Karpas-422 (cell line): ENCODE data around the gene SCUBE1. TPM values are rescaled to one million over a fixed set of nuclear protein-coding genes. Genes with fewer than 3 reads are reported as not detected.

Experiments used
- DNase-seq: peaks from one replicate; pipeline ENCODE4 v3.0.0-alpha.2; 2015
- H2AFZ ChIP-seq: fragments of 200-600 bp; sonication (generic); 2 replicates; pipeline ENCODE4 v1.6.1; 2014; ENCODE audit warnings: antibody characterized with exemption, low read length, mixed read lengths
- H3K27ac ChIP-seq: fragments of 200-600 bp; sonication (generic); 2 replicates; pipeline ENCODE4 v1.5.1; 2014; ENCODE audit warnings: mild to moderate bottlenecking, low read length, moderate library complexity
- H3K27me3 ChIP-seq: fragments of 200-600 bp; sonication (generic); 2 replicates; pipeline ENCODE4 v1.6.1; 2014; ENCODE audit warnings: low read length, mixed read lengths
- H3K36me3 ChIP-seq: fragments of 200-600 bp; sonication (generic); 2 replicates; pipeline ENCODE4 v1.6.1; 2014; ENCODE audit warnings: low read length, mixed read lengths; ENCODE audit not compliant: insufficient read depth
- H3K4me1 ChIP-seq: fragments of 200-600 bp; sonication (generic); 2 replicates; pipeline ENCODE4 v1.6.1; 2014; ENCODE audit warnings: mild to moderate bottlenecking, low read length, mixed read lengths
- H3K4me2 ChIP-seq: fragments of 200-600 bp; sonication (generic); 2 replicates; pipeline ENCODE4 v1.6.1; 2014; ENCODE audit warnings: low read length, low read depth, mild to moderate bottlenecking; ENCODE audit not compliant: poor library complexity, severe bottlenecking
- H3K4me3 ChIP-seq: fragments of 200-600 bp; sonication (generic); 2 replicates; pipeline ENCODE4 v1.5.1; 2014; ENCODE audit warnings: mild to moderate bottlenecking, antibody characterized with exemption, low read length, mixed read lengths
- H3K79me2 ChIP-seq: fragments of 200-600 bp; sonication (generic); 2 replicates; pipeline ENCODE4 v1.6.1; 2014; ENCODE audit warnings: mild to moderate bottlenecking, low read length, mixed read lengths
- H3K9ac ChIP-seq: fragments of 200-600 bp; sonication (generic); 2 replicates; pipeline ENCODE4 v1.6.0; 2014; ENCODE audit warnings: low read length
- H3K9me2 ChIP-seq: fragments of 200-600 bp; sonication (generic), shearing (Covaris generic); replicated peaks from 2 replicates; pipeline ENCODE4 v1.6.0; 2014; ENCODE audit warnings: mild to moderate bottlenecking, low read length, moderate library complexity; ENCODE audit not compliant: insufficient read depth
- H3K9me3 ChIP-seq: fragments of 300-700, 200-600 bp; sonication (generic); 2 replicates; pipeline ENCODE4 v1.6.1; 2014; ENCODE audit warnings: low read length, mixed read lengths
- H4K20me1 ChIP-seq: fragments of 200-600 bp; sonication (generic); 2 replicates; pipeline ENCODE4 v1.6.1; 2014; ENCODE audit warnings: mild to moderate bottlenecking, antibody characterized with exemption, low read length, low read depth; ENCODE audit not compliant: insufficient read depth
- total RNA-seq: library from RNA; depleted of rRNA; stranded (reverse); fragments of >200 nt; shearing (Covaris generic); gene quantifications from 2 replicates; pipeline ENCODE4 v1.2.3, GENCODE V29; 2014; ENCODE audit warnings: low replicate concordance

The SCUBE1 gene
- total RNA-seq, 1 experiment from 2014 or later = not detected

GRCh38 chr22:43182726-43183125 is 160.4 kb downstream of the SCUBE1 start:
- H3K9ac ChIP-seq = no peak overlapping the region
- peaks cover 8% of the 10 kb centered on the region for H3K4me1 ChIP-seq
- no peaks in the 10 kb centered on the region for H4K20me1 ChIP-seq
- H3K27ac ChIP-seq = no peak overlapping the region
- no peaks in the 10 kb centered on the region for H3K9me2 ChIP-seq
- no peaks in the 10 kb centered on the region for H3K27me3 ChIP-seq
- peaks cover 27% of the 10 kb centered on the region for H3K36me3 ChIP-seq
- no peak for DNase-seq
- no peaks in the 10 kb centered on the region for H3K9me3 ChIP-seq
- H2AFZ ChIP-seq = no peak overlapping the region
- H3K79me2 ChIP-seq = peaks cover 46% of the 10 kb centered on the region
- no peak overlapping the region for H3K4me3 ChIP-seq
- H3K4me2 ChIP-seq = no peak overlapping the region

GRCh38 chr22:43182118-43182517 is 161.1 kb downstream of the SCUBE1 start:
- DNase-seq = no peak
- Histone ChIP-seq H3K4me3 (no peak overlapping the region), H3K36me3 (peaks cover 31% of the 10 kb centered on the region), H3K9me2 (no peaks in the 10 kb centered on the region), H2AFZ (no peak overlapping the region), H3K9me3 (no peaks in the 10 kb centered on the region), H3K9ac (no peak overlapping the region), H4K20me1 (no peaks in the 10 kb centered on the region), H3K79me2 (peaks cover 46% of the 10 kb centered on the region), H3K4me2 (no peak overlapping the region), H3K27me3 (no peaks in the 10 kb centered on the region), H3K27ac (no peak overlapping the region), H3K4me1 (peaks cover 7% of the 10 kb centered on the region)

GRCh38 chr22:43181321-43182076 is 161.7 kb downstream of the SCUBE1 start:
- H2AFZ ChIP-seq = no peak overlapping the region

GRCh38 chr22:43180670-43181069 is 162.5 kb downstream of the SCUBE1 start:
- Histone ChIP-seq H2AFZ (no peak overlapping the region), H3K9ac (no peak overlapping the region), H3K27ac (no peak overlapping the region), H3K4me1 (peaks cover 5% of the 10 kb centered on the region), H3K79me2 (peaks cover 35% of the 10 kb centered on the region), H3K9me2 (no peaks in the 10 kb centered on the region), H3K27me3 (no peaks in the 10 kb centered on the region), H3K4me2 (no peak overlapping the region), H3K36me3 (peaks cover 34% of the 10 kb centered on the region), H3K9me3 (no peaks in the 10 kb centered on the region), H4K20me1 (no peaks in the 10 kb centered on the region), H3K4me3 (no peak overlapping the region)
- no peak for DNase-seq

More at GRCh38 chr22:43181321-43182076, 161.7 kb downstream of the SCUBE1 start:
- Histone ChIP-seq H3K4me2 (no peak overlapping the region), H3K4me1 (peaks cover 7% of the 10 kb centered on the region), H3K27me3 (no peaks in the 10 kb centered on the region), H3K9me2 (no peaks in the 10 kb centered on the region), H3K4me3 (no peak overlapping the region), H3K9me3 (no peaks in the 10 kb centered on the region), H3K9ac (no peak overlapping the region), H3K79me2 (peaks cover 43% of the 10 kb centered on the region), H3K36me3 (peaks cover 31% of the 10 kb centered on the region), H3K27ac (no peak overlapping the region), H4K20me1 (no peaks in the 10 kb centered on the region)
- DNase-seq = no peak

- Histone ChIP-seq H4K20me1 (no peaks in the 10 kb centered on the region), H3K9me3 (no peaks in the 10 kb centered on the region), H2AFZ (no peak overlapping the region), H3K4me3 (no peak overlapping the region), H3K9me2 (no peaks in the 10 kb centered on the region), H3K4me2 (no peak overlapping the region), H3K36me3 (peaks cover 34% of the 10 kb centered on the region), H3K9ac (no peak overlapping the region), H3K4me1 (no peaks in the 10 kb centered on the region), H3K27ac (no peak overlapping the region), H3K27me3 (no peaks in the 10 kb centered on the region), H3K79me2 (peaks cover 29% of the 10 kb centered on the region)
- no peak for DNase-seq
Observed at GRCh38 chr22:43179911-43180195, 163.3 kb downstream of the SCUBE1 start.

GRCh38 chr22:43179146-43179910 is 163.8 kb downstream of the SCUBE1 start:
- Histone ChIP-seq H3K4me2 (no peak overlapping the region), H3K9ac (no peak overlapping the region), H3K79me2 (peaks cover 24% of the 10 kb centered on the region), H2AFZ (no peak overlapping the region), H3K36me3 (peaks cover 34% of the 10 kb centered on the region), H3K27ac (no peak overlapping the region), H3K4me3 (no peak overlapping the region), H3K27me3 (no peaks in the 10 kb centered on the region), H3K9me3 (no peaks in the 10 kb centered on the region), H3K9me2 (no peaks in the 10 kb centered on the region), H4K20me1 (no peaks in the 10 kb centered on the region), H3K4me1 (no peaks in the 10 kb centered on the region)
- no peak for DNase-seq

GRCh38 chr22:43177479-43177878 is 165.7 kb downstream of the SCUBE1 start:
- H3K4me1 ChIP-seq = no peaks in the 10 kb centered on the region
- H3K9me2 ChIP-seq = no peaks in the 10 kb centered on the region
- no peak for DNase-seq
- H3K4me3 ChIP-seq = no peak overlapping the region
- peaks cover 34% of the 10 kb centered on the region for H3K36me3 ChIP-seq
- no peak overlapping the region for H3K27ac ChIP-seq
- no peaks in the 10 kb centered on the region for H3K9me3 ChIP-seq
- no peak overlapping the region for H2AFZ ChIP-seq
- H3K27me3 ChIP-seq = no peaks in the 10 kb centered on the region
- no peak overlapping the region for H3K4me2 ChIP-seq
- H3K79me2 ChIP-seq = peaks cover 6% of the 10 kb centered on the region; the same call in 1 of the 2 replicates
- no peak overlapping the region for H3K9ac ChIP-seq
- H4K20me1 ChIP-seq = no peaks in the 10 kb centered on the region

- Histone ChIP-seq H2AFZ (no peak overlapping the region), H3K4me1 (no peaks in the 10 kb centered on the region), H3K9me3 (no peaks in the 10 kb centered on the region), H3K79me2 (no peaks in the 10 kb centered on the region), H3K9me2 (no peaks in the 10 kb centered on the region), H3K36me3 (peaks cover 27% of the 10 kb centered on the region), H3K27me3 (no peaks in the 10 kb centered on the region), H3K9ac (no peak overlapping the region), H3K27ac (no peak overlapping the region), H3K4me3 (no peak overlapping the region), H4K20me1 (no peaks in the 10 kb centered on the region), H3K4me2 (no peak overlapping the region)
- no peak for DNase-seq
Observed at GRCh38 chr22:43176090-43176489, 167.1 kb downstream of the SCUBE1 start.
